Tibial nerve (tissue), 4 donors: ENCODE measurements around the gene TLE1.

Source experiments
- CTCF ChIP-seq, 5 experiments: fragments of 200-600 bp in 3 of 5; fragments of 450-650 bp in 2 of 5; sonication (generic) in 3 of 5; IDR thresholded peaks; one replicate each; pipeline ENCODE4 v1.5.1; 2016 to 2019; ENCODE audit warnings: antibody characterized with exemption in 5 of 5, mild to moderate bottlenecking in 3 of 5, moderate library complexity in 2 of 5
- EP300 ChIP-seq, 2 donors: sonication (generic); formaldehyde crosslinking; IDR thresholded peaks; one replicate each; pipeline ENCODE4 v1.6.1; 2017; ENCODE audit warnings: antibody characterized with exemption in 2 of 2, mild to moderate bottlenecking in 1 of 2
- POLR2A ChIP-seq, 2 donors: fragments of 450-650 bp; IDR thresholded peaks; one replicate each; pipeline ENCODE4 v1.6.1; 2017; ENCODE audit warnings: antibody characterized with exemption in 2 of 2, mild to moderate bottlenecking in 2 of 2, moderate library complexity in 2 of 2

- TF ChIP-seq CTCF (IDR thresholded peaks at IDR 0.05) (no peak), POLR2A (IDR thresholded peaks at IDR 0.05) (no peak), EP300 (IDR thresholded peaks at IDR 0.05) (no peak)
Measured at GRCh38 chr9:81661339-81661738, 28.0 kb downstream of the TLE1 start.
